Endometrium (tissue), 2 donors: ENCODE results near the gene CSTF1.

ENCODE experiments used
- FAIRE-seq: peaks from 2 replicates; lab custom pipeline; 2012; peaks lifted over from hg19 to GRCh38; lab: Jason Lieb, UNC
- donor health status: control.
- donor health status: control.

Gene CSTF1

DNA sequence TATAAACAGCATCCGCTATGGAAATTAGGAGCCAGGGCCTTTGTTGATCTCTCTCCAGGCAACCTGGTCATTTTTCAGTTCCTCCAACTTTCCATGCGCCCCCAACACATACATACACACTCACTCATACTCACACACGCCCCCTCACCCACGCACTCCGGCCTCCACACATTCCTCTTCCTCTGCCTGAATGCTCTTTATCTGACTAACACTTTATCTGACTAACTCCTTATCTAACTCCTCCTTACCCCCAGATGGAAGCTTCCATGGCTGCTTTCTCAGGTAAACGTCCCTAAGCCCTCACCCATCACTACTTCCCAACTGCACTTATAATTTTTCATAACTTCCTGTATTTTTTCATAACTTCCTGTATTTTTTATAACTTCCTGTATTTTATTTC lies 37.1 kb downstream of the CSTF1 start:
- no peak for FAIRE-seq

GRCh38 chr20:56429941-56430340 lies 37.5 kb downstream of the CSTF1 start:
- FAIRE-seq, result no peak

DNA sequence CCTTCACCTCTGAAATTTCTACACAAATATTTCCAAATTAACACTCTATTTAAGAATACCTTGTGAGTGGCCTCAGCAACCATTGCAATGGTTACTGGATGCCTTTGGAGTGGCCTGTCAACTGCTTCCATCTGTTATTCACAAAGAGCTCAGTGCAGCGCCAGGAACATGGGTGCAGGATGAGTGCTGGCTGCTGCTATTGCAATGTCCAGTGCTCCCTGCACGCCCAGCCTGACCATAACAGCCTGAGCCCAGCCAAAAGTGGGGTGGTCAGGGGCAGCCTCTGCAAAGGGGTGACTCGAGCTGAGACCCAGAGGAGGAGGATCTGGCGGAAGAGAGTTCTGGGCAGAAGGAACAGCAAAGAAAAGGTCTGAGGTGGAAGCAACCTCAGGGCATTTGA lies 38.0 kb downstream of the CSTF1 start:
- no peak for FAIRE-seq

DNA sequence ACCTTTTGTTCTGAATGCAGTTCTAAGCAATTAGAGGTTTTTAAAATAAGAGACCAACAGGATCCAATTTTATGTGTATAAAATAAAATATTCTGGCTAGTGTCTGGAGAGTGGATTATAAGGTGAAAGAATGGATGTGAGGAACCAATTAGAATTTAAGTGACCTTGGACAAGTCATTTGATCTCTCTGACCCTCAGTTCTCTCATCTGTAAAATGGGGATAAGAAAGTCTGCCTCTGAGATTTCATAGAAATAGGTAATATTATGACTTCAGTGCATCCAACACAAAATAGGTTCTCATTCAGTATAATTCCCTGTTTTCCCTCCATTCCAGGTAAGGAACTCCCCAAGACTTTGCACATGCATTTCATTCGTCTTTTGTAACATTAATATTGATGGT lies 38.5 kb downstream of the CSTF1 start:
- no peak for FAIRE-seq

- FAIRE-seq, result no peak
Measured at GRCh38 chr20:56431471-56431870, 39.0 kb downstream of the CSTF1 start.

DNA sequence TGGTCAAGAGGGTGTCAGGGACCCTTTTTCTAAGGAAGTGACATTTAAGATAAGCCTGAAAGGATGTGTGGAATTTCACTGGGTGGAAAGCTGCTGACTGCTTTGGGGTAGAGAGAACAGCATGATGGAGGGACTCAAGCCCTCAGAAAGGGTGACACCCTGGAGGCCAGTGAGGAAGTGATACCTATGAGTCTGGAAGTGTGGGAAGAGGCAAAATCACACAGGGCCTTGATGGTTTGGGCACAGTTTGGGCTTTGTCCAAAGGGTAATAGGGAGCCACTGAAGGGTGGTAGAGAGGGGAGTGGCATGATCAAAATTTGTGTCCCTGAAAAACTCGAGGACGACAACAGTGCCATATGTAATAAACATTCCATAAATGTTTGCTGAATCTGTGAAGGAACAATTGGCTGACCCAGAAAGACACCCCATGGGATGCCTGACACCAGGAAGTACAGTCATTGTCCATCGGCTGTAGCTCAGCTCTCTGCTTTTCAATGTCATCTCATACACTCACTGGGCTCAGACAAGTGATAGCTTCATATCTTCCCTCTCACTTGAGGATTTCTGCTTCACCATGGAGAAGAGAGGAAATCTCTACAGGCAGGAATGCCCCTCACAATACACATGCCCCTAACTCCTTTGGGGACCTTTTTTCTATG lies 40.9 kb downstream of the CSTF1 start:
- FAIRE-seq, result no peak

GRCh38 chr20:56433880-56434255 lies 41.4 kb downstream of the CSTF1 start:
- no peak for FAIRE-seq

DNA sequence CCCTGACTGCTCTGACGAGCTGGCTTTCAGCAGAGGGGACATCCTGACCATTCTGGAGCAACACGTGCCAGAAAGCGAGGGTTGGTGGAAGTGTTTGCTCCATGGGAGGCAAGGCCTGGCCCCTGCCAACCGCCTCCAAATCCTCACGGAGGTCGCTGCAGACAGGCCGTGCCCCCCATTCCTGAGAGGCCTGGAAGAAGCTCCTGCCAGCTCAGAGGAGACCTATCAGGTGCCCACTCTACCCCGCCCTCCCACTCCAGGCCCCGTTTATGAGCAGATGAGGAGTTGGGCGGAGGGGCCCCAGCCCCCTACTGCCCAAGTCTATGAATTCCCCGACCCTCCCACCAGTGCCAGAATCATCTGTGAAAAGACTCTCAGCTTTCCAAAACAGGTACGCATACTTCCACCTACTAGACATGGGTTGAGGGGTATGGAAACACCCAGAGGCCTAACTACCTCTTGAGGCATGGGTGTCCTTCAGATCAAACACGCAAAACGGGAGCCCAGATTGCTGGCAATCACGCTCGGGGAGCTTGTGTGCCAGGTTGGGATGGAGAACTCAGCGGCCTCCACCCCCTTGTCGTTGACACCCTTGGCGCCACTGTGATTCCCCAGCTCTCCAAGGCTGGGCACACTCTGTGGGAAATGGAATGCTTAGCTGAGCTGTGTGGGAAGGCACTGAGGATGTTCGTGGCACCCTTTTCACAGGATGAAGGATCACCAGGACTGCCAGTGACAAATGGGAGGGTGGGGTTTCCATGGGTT lies 44.9 kb downstream of the CSTF1 start:
- no peak for FAIRE-seq

GRCh38 chr20:56438284-56438683 lies 45.8 kb downstream of the CSTF1 start:
- no peak for FAIRE-seq

- FAIRE-seq, result no peak
Measured at GRCh38 chr20:56439771-56440291, 47.4 kb downstream of the CSTF1 start.

- FAIRE-seq, result no peak
Measured at GRCh38 chr20:56440346-56441007, 48.0 kb downstream of the CSTF1 start.

- no peak for FAIRE-seq
Measured at GRCh38 chr20:56442389-56443365, 50.2 kb downstream of the CSTF1 start.

DNA sequence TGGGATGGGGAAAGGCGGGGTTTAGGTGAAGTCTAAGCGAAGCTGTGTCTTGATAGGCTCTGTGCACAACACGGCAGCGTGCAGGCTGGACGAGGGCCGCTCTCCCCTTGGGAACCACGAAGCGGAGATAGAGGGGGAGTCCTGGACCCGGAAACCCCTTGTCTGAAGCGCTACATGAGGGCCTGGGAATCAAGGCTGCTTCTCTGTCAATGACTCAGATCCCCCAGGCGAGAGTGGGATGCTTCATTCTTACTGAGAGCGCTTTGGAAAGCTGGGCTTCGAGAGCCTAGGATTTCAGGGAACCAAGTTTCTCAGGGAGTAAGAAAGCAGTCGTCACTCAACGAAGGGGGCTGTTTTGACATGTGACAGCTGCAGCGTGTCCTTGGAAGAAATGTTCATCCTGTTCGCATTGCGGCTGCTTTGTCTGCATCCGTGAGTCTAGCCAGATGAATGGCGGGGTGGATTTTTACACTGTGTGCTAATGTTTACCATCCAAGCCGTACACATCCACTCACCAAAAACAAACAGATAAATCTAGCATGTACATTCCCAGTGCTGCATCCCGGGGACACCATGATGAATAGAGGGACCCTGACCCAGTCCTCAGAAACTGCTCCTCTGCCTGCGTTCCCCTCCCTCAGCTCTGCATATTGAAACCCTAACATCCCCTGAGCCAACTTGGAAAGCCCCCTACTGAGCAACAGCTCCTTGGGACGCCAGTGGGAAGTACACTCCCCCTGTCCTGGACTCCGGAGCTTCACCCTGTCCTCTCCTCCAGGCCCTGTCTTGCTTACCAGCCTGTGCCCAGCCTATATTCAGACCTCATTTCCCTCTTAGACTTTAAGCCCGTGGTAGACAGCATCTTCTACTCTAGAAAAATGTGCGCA lies 51.5 kb downstream of the CSTF1 start:
- no peak for FAIRE-seq

- FAIRE-seq, result no peak
Measured at GRCh38 chr20:56445130-56445529, 52.7 kb downstream of the CSTF1 start.

DNA sequence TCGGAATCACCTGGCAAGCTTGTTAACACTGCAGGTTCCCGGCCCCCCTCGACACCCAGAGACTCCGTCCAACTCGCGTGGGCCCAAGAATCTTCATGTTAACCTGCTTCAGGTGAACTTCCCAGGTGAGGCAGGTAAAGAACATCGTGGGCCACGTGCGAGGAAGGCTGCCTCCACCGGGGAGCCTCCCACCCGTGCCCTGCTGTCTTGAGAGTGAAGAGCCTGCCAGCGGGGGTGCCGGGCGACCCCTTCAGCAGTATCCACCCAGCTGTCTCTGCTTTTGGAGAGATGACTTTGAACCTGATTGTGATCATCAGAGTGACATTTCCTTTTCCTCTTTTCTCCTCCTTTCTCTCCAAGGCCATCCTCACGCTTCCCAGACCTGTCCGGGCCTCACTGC lies 53.1 kb downstream of the CSTF1 start:
- no peak for FAIRE-seq

DNA sequence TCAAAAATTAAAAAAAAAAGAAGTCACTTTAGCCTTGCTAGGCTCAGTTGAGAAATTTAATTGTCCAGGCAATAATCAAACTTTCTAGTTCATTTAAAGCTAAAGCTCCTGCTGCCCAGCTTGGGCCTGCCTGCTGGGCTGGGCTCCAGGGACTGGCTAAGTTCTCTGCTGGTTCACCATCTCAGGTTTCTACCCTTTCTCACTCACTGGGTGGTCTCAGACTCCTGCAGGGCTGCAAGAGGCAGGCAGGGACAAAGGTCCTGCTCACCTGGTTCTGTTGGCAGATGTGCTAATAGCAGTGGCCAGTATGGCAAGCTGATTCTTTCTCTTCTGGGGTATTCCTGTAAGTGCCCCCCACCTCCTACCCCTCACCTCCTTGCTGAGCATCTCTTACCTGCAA lies 54.8 kb downstream of the CSTF1 start:
- FAIRE-seq, result no peak

DNA sequence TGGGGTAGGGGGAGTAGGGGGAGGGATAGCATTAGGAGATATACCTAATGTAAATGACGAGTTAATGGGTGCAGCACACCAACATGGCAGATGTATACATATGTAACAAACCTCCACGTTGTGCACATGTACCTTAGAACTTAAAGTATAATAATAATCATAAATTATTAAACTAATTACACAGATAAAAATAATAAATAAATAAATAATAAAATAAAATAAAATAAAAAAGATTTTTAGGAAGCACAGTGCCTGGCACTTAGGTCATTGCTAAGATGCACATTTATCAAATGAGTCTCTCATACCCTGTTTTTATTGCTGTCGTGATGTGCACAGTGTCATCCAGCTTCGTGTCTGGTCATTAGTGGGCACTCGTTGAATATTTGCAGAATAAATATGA lies 57.0 kb downstream of the CSTF1 start:
- FAIRE-seq, result no peak

GRCh38 chr20:56451056-56451765 lies 58.8 kb downstream of the CSTF1 start:
- no peak for FAIRE-seq

GRCh38 chr20:56453352-56453751 lies 60.9 kb downstream of the CSTF1 start:
- FAIRE-seq, result no peak

GRCh38 chr20:56454754-56455153 lies 62.3 kb downstream of the CSTF1 start:
- no peak for FAIRE-seq
